ENCODE measurements around the gene PLEKHM2.

The PLEKHM2 gene

GRCh38 chr1:15684468-15685291 lies 560 bp downstream of the PLEKHM2 start:
- ATAC-seq, result peak; percentile 68
- TF ChIP-seq ARNTL (CRISPR knock-in tag; IDR thresholded peaks at IDR 0.05; ENCODE audit: borderline replicate concordance, low read depth), result no peak
- TF ChIP-seq ZFP3 (CRISPR knock-in tag; IDR thresholded peaks at IDR 0.05), result no peak
- TF ChIP-seq ZNF70 (CRISPR knock-in tag; IDR thresholded peaks at IDR 0.05), result no peak
- TF ChIP-seq ZFP30 (CRISPR knock-in tag; IDR thresholded peaks at IDR 0.05), result no peak
- no peak for TF ChIP-seq ZNF8 (CRISPR knock-in tag; IDR thresholded peaks at IDR 0.05)
- TF ChIP-seq OSR1 (CRISPR knock-in tag; IDR thresholded peaks at IDR 0.05), result no peak
- TF ChIP-seq TOX (CRISPR knock-in tag; IDR thresholded peaks at IDR 0.05; ENCODE audit: borderline replicate concordance), result no peak
- TF ChIP-seq CSDC2 (CRISPR knock-in tag; IDR thresholded peaks at IDR 0.05), result no peak
- no peak for TF ChIP-seq RARB (CRISPR knock-in tag; IDR thresholded peaks at IDR 0.05)
- TF ChIP-seq PATZ1 (CRISPR knock-in tag; IDR thresholded peaks at IDR 0.05; ENCODE audit: borderline replicate concordance), result no peak
- no peak for TF ChIP-seq CREB5 (CRISPR knock-in tag; IDR thresholded peaks at IDR 0.05; ENCODE audit: low read depth)
- TF ChIP-seq ISL1 (CRISPR knock-in tag; IDR thresholded peaks at IDR 0.05), result no peak
- TF ChIP-seq ZNF565 (CRISPR knock-in tag; conservative IDR thresholded peaks at IDR 0.05; ENCODE audit: low read depth), result no peak
- TF ChIP-seq POU6F1 (CRISPR knock-in tag; IDR thresholded peaks at IDR 0.05; ENCODE audit: borderline replicate concordance, low read depth), result no peak
- TF ChIP-seq CSRNP3 (CRISPR knock-in tag; IDR thresholded peaks at IDR 0.05), result no peak
- no peak for TF ChIP-seq GLIS3 (CRISPR knock-in tag; IDR thresholded peaks at IDR 0.05)
- no peak for TF ChIP-seq BACH2 (CRISPR knock-in tag; IDR thresholded peaks at IDR 0.05; ENCODE audit: borderline replicate concordance)
- TF ChIP-seq TCF4 (CRISPR knock-in tag; IDR thresholded peaks at IDR 0.05; ENCODE audit: borderline replicate concordance), result no peak
- TF ChIP-seq TSHZ2 (CRISPR knock-in tag; IDR thresholded peaks at IDR 0.05), result no peak

GRCh38 chr1:15685820-15686219 lies 1.7 kb downstream of the PLEKHM2 start:
- TF ChIP-seq ZFP3 (CRISPR knock-in tag; IDR thresholded peaks at IDR 0.05), result no peak
- no peak for TF ChIP-seq OSR1 (CRISPR knock-in tag; IDR thresholded peaks at IDR 0.05)
- no peak for TF ChIP-seq GLIS3 (CRISPR knock-in tag; IDR thresholded peaks at IDR 0.05)
- no peak for TF ChIP-seq ZC3H10 (CRISPR knock-in tag; IDR thresholded peaks at IDR 0.05)
- TF ChIP-seq BACH2 (CRISPR knock-in tag; IDR thresholded peaks at IDR 0.05; ENCODE audit: borderline replicate concordance), result no peak
- TF ChIP-seq CSDC2 (CRISPR knock-in tag; IDR thresholded peaks at IDR 0.05), result no peak
- TF ChIP-seq ISL1 (CRISPR knock-in tag; IDR thresholded peaks at IDR 0.05), result no peak
- no peak for TF ChIP-seq RARB (CRISPR knock-in tag; IDR thresholded peaks at IDR 0.05)
- no peak for TF ChIP-seq ARNTL (CRISPR knock-in tag; IDR thresholded peaks at IDR 0.05; ENCODE audit: borderline replicate concordance, low read depth)
- no peak for TF ChIP-seq ZNF565 (CRISPR knock-in tag; conservative IDR thresholded peaks at IDR 0.05; ENCODE audit: low read depth)
- TF ChIP-seq SNAI2 (CRISPR knock-in tag; IDR thresholded peaks at IDR 0.05), result no peak
- TF ChIP-seq POU6F1 (CRISPR knock-in tag; IDR thresholded peaks at IDR 0.05; ENCODE audit: borderline replicate concordance, low read depth), result no peak
- no peak for TF ChIP-seq PPARA (CRISPR knock-in tag; IDR thresholded peaks at IDR 0.05; ENCODE audit: borderline replicate concordance)
- ATAC-seq, result no peak
